GM10248 (cell line): ENCODE results near the gene BCL3.

ENCODE experiments used
- CTCF ChIA-PET: fragments of 300-600 bp; sonication (Branson Sonifier 250); formaldehyde crosslinking; extraction: SDS; loops from one replicate; lab custom pipeline; 2021; ENCODE audit warnings: antibody characterized with exemption; lab: Yijun Ruan, JAX
- POLR2A ChIA-PET: fragments of 350-650 bp; sonication (Branson Sonifier 250); formaldehyde crosslinking; extraction: SDS; loops from one replicate; lab custom pipeline; 2020; ENCODE audit warnings: antibody characterized with exemption; lab: Yijun Ruan, JAX
- DNase-seq: peaks from one replicate; pipeline ENCODE4 v3.0.0; 2012; ENCODE audit errors: extremely low spot score
- CTCF ChIP-seq: IDR thresholded peaks from 2 replicates; pipeline ENCODE4 v1.5.1; 2012; ENCODE audit warnings: mild to moderate bottlenecking, low read depth; ENCODE audit errors: extremely low read depth, missing control alignments, control extremely low read depth

Gene BCL3

GRCh38 chr19:44744871-44745332, 3.6 kb upstream of the BCL3 start:
- TF ChIP-seq CTCF = no peak
- CTCF ChIA-PET = interaction anchor here (1.0 to 8.3 kb wide), 4 partner anchors 9 to 55 kb away, joined by 3 to 93 read pairs (median 8); no protein-coding TSS in a partner anchor
- POLR2A ChIA-PET = no interaction called here
- DNase-seq = no peak

DNA sequence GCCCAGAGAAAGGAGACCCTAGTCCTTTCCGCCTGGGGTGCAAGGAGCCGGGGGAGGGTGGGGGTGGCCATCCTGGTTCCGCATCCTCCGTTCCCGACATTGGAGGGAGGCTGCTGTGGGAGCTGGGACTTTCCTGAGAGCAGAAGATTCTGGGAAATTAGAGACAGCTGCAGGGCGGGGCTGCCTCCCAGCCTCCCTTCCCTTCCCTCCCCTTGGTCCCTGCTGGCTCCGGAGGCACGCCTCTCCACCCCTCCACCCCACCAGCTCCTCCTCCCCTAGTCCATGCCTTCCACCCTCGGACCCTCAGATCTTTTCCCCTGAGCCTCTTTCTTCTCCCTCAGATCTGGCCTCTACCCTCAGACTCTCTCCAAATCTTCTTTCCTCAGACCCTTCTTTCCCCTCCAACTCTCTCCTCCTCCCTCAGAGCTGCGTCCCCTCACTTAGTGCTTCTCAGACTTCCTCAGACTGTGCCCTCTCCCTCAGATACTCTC, 3.1 kb upstream of the BCL3 start:
- ChIA-PET CTCF (interaction anchor here (1.0 to 8.3 kb wide), 4 partner anchors 9 to 56 kb away, joined by 3 to 93 read pairs (median 8); no protein-coding TSS in a partner anchor), POLR2A (no interaction called here)
- no peak for DNase-seq
- TF ChIP-seq CTCF = no peak

DNA sequence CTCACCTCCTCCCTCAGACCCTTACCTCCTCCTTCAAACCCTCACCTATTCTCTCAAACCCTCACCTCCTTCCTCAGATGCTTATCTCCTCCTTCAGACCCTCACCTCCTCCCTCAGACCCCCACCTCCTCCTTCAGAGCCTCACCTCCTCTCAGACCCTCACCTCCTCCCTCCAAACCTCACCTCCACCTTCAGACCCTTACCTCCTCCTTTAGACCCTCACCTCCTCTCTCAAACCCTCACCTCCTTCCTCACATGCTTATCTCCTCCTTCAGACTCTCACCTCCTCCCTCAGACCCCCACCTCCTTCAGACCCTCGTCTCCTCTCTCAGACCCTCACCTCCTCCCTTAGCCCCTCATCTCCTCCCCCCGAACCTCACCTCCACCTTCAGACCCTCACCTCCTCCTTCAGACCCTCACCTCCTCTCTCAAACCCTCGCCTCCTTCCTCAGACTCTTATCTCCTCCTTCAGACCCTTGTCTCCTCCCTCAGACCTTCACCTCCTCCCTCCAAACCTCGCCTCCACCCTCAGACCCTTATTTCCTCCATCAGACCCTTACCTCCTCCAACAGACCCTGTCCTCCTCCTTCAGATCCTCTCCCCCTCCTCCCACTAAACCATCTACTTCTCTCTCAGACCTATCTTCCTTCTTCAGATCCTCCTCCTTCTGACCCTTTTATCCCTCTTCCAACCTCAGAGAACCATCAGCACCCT, 2.5 kb upstream of the BCL3 start:
- DNase-seq = no peak
- TF ChIP-seq CTCF = no peak
- POLR2A ChIA-PET = no interaction called here
- CTCF ChIA-PET = interaction anchor here (0.7 to 8.3 kb wide), 3 partner anchors 22 to 56 kb away, joined by 3 to 93 read pairs (median 8); no protein-coding TSS in a partner anchor

DNA sequence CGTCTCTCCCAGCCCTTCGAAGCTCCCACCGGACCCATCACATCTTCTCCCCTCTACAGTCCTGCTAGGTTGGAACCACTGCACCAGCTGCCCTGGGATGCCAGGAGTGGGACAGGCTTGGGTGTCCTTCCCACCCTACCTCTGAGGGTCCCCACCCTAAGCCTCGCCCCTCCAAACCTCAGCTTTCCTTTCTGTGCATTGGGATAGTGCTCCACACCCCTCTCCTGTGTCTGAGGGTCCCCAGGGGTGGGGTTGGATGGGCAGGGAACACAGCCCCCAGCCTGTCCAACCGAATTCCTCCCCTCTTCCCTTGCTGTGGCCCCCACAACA, 1.9 kb upstream of the BCL3 start:
- DNase-seq = no peak
- ChIA-PET POLR2A (no interaction called here), CTCF (interaction anchor here (0.7 kb wide), 1 partner anchor 24 kb away, joined by 3 read pairs; no protein-coding TSS in a partner anchor)
- TF ChIP-seq CTCF = no peak

DNA sequence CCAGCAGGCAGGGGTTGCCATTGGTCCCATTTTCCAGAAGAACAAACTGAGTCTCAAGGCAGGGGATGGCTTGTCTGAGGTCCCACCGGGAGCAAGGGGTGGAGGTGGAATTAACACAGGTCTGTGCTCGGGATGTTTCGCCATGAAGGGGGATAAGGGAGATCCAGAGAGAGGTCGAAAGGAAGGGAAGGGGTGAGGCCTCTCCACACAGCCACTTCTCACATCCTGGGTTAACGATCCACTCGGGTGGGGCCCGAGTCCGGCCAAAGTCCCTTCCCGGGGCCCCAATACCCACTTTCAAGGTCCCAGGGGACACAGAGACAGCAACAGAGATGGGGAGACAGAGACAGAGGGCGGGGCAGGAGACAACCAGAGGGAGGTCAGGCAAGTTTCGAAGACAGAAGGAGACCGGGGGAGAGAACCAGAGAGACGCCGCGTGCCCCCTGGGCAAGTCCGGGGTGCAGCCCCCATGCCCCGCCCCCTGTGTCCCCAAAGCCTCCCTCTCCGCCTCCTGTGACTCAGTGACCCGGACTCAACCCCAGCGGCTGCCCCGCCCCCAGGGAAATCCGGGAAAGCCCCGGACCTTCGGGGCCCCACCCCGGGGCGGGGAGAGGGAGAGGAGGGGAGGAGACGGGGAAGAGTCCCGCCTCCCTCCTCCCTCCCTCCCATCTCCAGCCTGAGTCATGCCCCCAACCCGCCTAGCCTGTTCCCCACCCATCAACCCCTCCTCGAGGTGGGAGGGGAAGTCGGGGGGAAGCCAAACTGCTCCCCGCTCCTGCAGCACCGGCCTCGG, 1.4 kb upstream of the BCL3 start:
- no peak for TF ChIP-seq CTCF
- ChIA-PET POLR2A (no interaction called here), CTCF (interaction anchor here (0.7 kb wide), 1 partner anchor 23 kb away, joined by 3 read pairs; no protein-coding TSS in a partner anchor)
- peak; percentile 88 for DNase-seq

DNA sequence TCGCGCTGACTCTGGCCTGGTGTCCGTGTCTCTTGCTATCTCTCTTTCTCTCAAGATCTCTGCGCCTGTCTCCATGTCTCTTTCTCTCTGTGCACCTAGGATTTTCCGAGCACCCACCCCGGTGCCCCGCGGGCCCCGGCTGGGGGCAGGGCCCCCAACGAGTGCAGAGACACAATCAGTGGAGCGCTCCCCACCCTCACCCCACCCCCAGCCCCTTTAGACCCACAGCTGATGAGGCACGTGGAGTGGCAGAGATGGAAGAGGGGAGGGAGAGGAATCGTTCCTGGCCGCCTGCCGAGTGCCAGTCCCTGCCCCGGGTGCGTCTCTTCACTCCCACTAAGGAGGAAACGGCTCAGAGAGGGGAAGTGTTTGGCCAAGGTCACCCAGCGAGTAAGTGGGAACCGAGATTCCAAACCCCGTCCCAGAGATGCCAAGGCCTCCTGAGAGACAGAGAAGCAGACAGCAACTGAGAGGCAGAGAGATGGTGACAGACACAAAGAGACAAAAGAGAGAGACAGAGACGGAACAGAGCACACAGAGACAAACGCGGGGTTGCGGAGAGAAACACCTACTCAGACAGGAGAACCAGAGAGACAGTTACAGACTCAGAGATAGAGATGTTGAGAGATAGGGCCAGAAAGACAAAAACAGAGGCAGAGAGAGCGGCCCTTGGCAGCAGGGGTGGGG, 626 bp upstream of the BCL3 start:
- DNase-seq = no peak
- TF ChIP-seq CTCF = no peak
- POLR2A ChIA-PET = interaction anchor here (0.6 kb wide), 1 partner anchor 22 kb away, joined by 4 read pairs; no protein-coding TSS in a partner anchor
- CTCF ChIA-PET = no interaction called here
